Measurements from ENCODE around the gene GNRHR.

Gene GNRHR

GRCh38 chr4:67697860-67698687, 56.1 kb downstream of the GNRHR start:
- DNase-seq: no peak

GRCh38 chr4:67696061-67696460, 58.1 kb downstream of the GNRHR start:
- no peak for DNase-seq

- no peak for DNase-seq
These were observed 59.5 kb downstream of the GNRHR start for GRCh38 chr4:67694662-67695061.

- no peak for DNase-seq
These were observed 62.9 kb downstream of the GNRHR start for GRCh38 chr4:67691328-67691727.
